Gastrocnemius medialis (tissue), 4 donors: ENCODE results near the gene HDAC4.

ENCODE experiments used
- POLR2A ChIP-seq, 2 donors: fragments of 450-650 bp; IDR thresholded peaks; one replicate each; pipeline ENCODE4 v1.6.1; 2017; ENCODE audit warnings: antibody characterized with exemption in 2 of 2, mild to moderate bottlenecking in 2 of 2, moderate library complexity in 2 of 2
- TF ChIP-seq, protein P1 (sequence below), 5 experiments: fragments of 450-650 bp in 3 of 5; fragments of 200-600 bp in 2 of 5; sonication (generic) in 2 of 5; IDR thresholded peaks in 4 of 5; conservative IDR thresholded peaks in 1 of 5; 1 replicate in 4 of 5; 2 replicates in 1 of 5; pipeline ENCODE4 v1.5.1; 2016 to 2019; ENCODE audit warnings: antibody characterized with exemption in 5 of 5, mild to moderate bottlenecking in 3 of 5, moderate library complexity in 3 of 5

DNA sequence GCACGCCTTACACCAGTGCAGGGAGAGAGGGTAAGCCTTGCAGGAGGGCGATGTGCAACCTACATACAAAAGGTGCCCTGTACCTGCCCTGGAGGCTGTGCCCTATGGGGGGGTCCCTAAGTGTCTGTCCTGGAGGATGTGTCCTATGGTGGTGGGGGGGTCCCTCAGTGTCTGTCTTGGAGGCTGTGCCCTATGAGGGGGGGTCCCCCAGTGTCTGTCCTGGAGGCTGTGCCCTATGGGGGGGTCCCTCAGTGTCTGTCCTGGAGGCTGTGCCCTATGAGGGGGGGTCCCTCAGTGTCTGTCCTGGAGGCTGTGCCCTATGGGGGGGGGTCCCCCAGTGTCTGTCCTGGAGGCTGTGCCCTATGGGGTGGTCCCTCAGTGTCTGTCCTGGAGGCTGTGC lies 216.6 kb downstream of the HDAC4 start:
- TF ChIP-seq, protein P1, sequence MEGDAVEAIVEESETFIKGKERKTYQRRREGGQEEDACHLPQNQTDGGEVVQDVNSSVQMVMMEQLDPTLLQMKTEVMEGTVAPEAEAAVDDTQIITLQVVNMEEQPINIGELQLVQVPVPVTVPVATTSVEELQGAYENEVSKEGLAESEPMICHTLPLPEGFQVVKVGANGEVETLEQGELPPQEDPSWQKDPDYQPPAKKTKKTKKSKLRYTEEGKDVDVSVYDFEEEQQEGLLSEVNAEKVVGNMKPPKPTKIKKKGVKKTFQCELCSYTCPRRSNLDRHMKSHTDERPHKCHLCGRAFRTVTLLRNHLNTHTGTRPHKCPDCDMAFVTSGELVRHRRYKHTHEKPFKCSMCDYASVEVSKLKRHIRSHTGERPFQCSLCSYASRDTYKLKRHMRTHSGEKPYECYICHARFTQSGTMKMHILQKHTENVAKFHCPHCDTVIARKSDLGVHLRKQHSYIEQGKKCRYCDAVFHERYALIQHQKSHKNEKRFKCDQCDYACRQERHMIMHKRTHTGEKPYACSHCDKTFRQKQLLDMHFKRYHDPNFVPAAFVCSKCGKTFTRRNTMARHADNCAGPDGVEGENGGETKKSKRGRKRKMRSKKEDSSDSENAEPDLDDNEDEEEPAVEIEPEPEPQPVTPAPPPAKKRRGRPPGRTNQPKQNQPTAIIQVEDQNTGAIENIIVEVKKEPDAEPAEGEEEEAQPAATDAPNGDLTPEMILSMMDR (IDR thresholded peaks at IDR 0.05 in 4 of 5, conservative IDR thresholded peaks at IDR 0.05 in 1 of 5) = no peak
- no peak for TF ChIP-seq POLR2A (IDR thresholded peaks at IDR 0.05)
